GM21381 (cell line): Measurements from ENCODE around the gene ENG.
"Not testable (repeated sequence)": the region's sequence is repeated elsewhere in the genome, so short reads cannot be mapped to it uniquely, and the experiment has no call there.

Experiments
- ATAC-seq: cut with Tn5 transposase; IDR thresholded peaks from one replicate; pipeline ENCODE4 v1.9.1; 2021; ENCODE audit warnings: mild to moderate bottlenecking, moderate library complexity; ENCODE audit not compliant: unreplicated experiment

Gene ENG

GRCh38 chr9:127846443-127847177 is 7.8 kb downstream of the ENG start:
- no peak for ATAC-seq

GRCh38 chr9:127845619-127846018 is 8.8 kb downstream of the ENG start:
- ATAC-seq, result not testable (repeated sequence)

GRCh38 chr9:127844821-127845359 is 9.6 kb downstream of the ENG start:
- no peak for ATAC-seq

- ATAC-seq, result no peak
These were observed 13.2 kb downstream of the ENG start for GRCh38 chr9:127841087-127841835.

GRCh38 chr9:127838375-127839078 is 15.9 kb downstream of the ENG start:
- ATAC-seq, result no peak

GRCh38 chr9:127837346-127837745 is 17.1 kb downstream of the ENG start:
- ATAC-seq, result no peak

GRCh38 chr9:127836561-127836960 is 17.9 kb downstream of the ENG start:
- not testable (repeated sequence) for ATAC-seq

GRCh38 chr9:127835991-127836516 is 18.4 kb downstream of the ENG start:
- no peak for ATAC-seq

GRCh38 chr9:127833555-127833954 is 20.9 kb downstream of the ENG start:
- no peak for ATAC-seq

- no peak for ATAC-seq
These were observed 22.2 kb downstream of the ENG start for GRCh38 chr9:127832248-127832647.

- no peak for ATAC-seq
These were observed 25.1 kb downstream of the ENG start for GRCh38 chr9:127829205-127829906.

GRCh38 chr9:127828262-127829031 is 26.0 kb downstream of the ENG start:
- ATAC-seq, result no peak

- no peak for ATAC-seq
These were observed 28.1 kb downstream of the ENG start for GRCh38 chr9:127826253-127826913.

GRCh38 chr9:127825319-127826051 is 29.0 kb downstream of the ENG start:
- no peak for ATAC-seq

GRCh38 chr9:127822108-127822507 is 32.4 kb downstream of the ENG start:
- no peak for ATAC-seq

- ATAC-seq, result no peak
These were observed 35.9 kb downstream of the ENG start for GRCh38 chr9:127818574-127818973.

- ATAC-seq, result no peak
These were observed 36.5 kb downstream of the ENG start for GRCh38 chr9:127817881-127818434.

GRCh38 chr9:127816728-127817127 is 37.7 kb downstream of the ENG start:
- no peak for ATAC-seq
